H1 (cell line): Measurements from ENCODE around the gene GALNT18. TPM values are rescaled to one million over a fixed set of nuclear protein-coding genes. Genes with fewer than 3 reads are reported as not detected.

Source experiments
- CTCF ChIA-PET: fragments of 300-600 bp; sonication (Branson Sonifier 250); formaldehyde crosslinking; loops from one replicate; lab custom pipeline; 2021; ENCODE audit not compliant: partially characterized antibody; lab: Charles Lee
- POLR2A ChIA-PET: fragments of 300-600 bp; sonication (Branson Sonifier 250); formaldehyde crosslinking; loops from one replicate; lab custom pipeline; 2021; ENCODE audit warnings: inconsistent platforms; ENCODE audit not compliant: partially characterized antibody; lab: Charles Lee
- DNase-seq, 2 experiments: peaks; one replicate each; pipeline versions ENCODE4 v3.0.0 to v3.0.0-alpha.2; 2010 to 2022; ENCODE audit warnings: low spot score in 2 of 2, low read depth in 1 of 2, mixed read lengths in 1 of 2
- FAIRE-seq: peaks from 2 replicates; lab custom pipeline; 2011; peaks lifted over from hg19 to GRCh38; lab: Jason Lieb, UNC
- H2AFZ ChIP-seq: 2 replicates; pipeline ENCODE4 v1.8.1; 2012; ENCODE audit warnings: low read length, inconsistent platforms
- H2AK5ac ChIP-seq: 2 replicates; pipeline ENCODE4 v1.6.1; 2013; ENCODE audit warnings: low read depth, low read length
- H2BK120ac ChIP-seq: replicated peaks from 2 replicates; pipeline ENCODE3; 2013; ENCODE audit warnings: low read depth, low read length, inconsistent platforms
- H2BK12ac ChIP-seq: 2 replicates; pipeline ENCODE4 v1.6.1; 2013; ENCODE audit warnings: low read depth, low read length
- H2BK15ac ChIP-seq: 2 replicates; pipeline ENCODE4 v1.6.1; 2013; ENCODE audit warnings: low read length
- H2BK20ac ChIP-seq: 2 replicates; pipeline ENCODE4 v1.6.1; 2013; ENCODE audit warnings: low read length
- H2BK5ac ChIP-seq: 2 replicates; pipeline ENCODE4 v1.6.1; 2013; ENCODE audit warnings: low read depth, low read length
- H3K14ac ChIP-seq: 2 replicates; pipeline ENCODE4 v1.6.1; 2013; ENCODE audit warnings: inconsistent platforms; ENCODE audit not compliant: insufficient read length
- H3K18ac ChIP-seq: 2 replicates; pipeline ENCODE4 v1.6.1; 2013; ENCODE audit warnings: low read length; ENCODE audit errors: extremely low read depth
- H3K23ac ChIP-seq: 2 replicates; pipeline ENCODE4 v1.6.1; 2013; ENCODE audit warnings: inconsistent platforms; ENCODE audit not compliant: insufficient read length
- H3K23me2 ChIP-seq: 2 replicates; pipeline ENCODE4 v1.6.1; 2013; ENCODE audit warnings: low read depth, low read length
- H3K27ac ChIP-seq: 2 replicates; pipeline ENCODE4 v1.6.1; 2011; ENCODE audit warnings: low read depth, low read length, inconsistent platforms
- H3K27me3 ChIP-seq, 4 experiments: replicated peaks in 1 of 4; 1 replicate in 1 of 4; 2 replicates in 3 of 4; pipeline versions ENCODE4 v1.6.1 to v1.8.1; 2011 to 2013; ENCODE audit warnings: low read length in 3 of 4, mild to moderate bottlenecking in 3 of 4, inconsistent platforms in 2 of 4, mixed read lengths in 2 of 4, moderate library complexity in 1 of 4; ENCODE audit not compliant: control insufficient read depth in 3 of 4, insufficient read depth in 3 of 4; ENCODE audit errors: extremely low read depth in 1 of 4
- H3K36me3 ChIP-seq, 4 experiments: 2 replicates each; pipeline versions ENCODE4 v1.6.1 to v1.8.1; 2011 to 2013; ENCODE audit warnings: mild to moderate bottlenecking in 4 of 4, low read length in 3 of 4, moderate library complexity in 2 of 4, control low read depth in 1 of 4, inconsistent platforms in 1 of 4; ENCODE audit not compliant: insufficient read depth in 4 of 4, control insufficient read depth in 2 of 4
- H3K4ac ChIP-seq: replicated peaks from 2 replicates; pipeline ENCODE3; 2013; ENCODE audit warnings: low read length, low read depth, mixed read lengths, inconsistent platforms; ENCODE audit not compliant: insufficient read length
- H3K4me1 ChIP-seq, 4 experiments: replicated peaks in 1 of 4; 1 replicate in 1 of 4; 2 replicates in 3 of 4; pipeline versions ENCODE4 v1.6.1 to v1.8.1; 2011 to 2013; ENCODE audit warnings: low read length in 3 of 4, inconsistent platforms in 2 of 4, mixed read lengths in 1 of 4; ENCODE audit not compliant: insufficient read depth in 4 of 4, control insufficient read depth in 3 of 4
- H3K4me2 ChIP-seq, 2 experiments: 2 replicates each; pipeline versions ENCODE4 v1.6.1 to v1.8.1; 2011 to 2013; ENCODE audit warnings: low read depth in 2 of 2, low read length in 2 of 2, control low read depth in 1 of 2, inconsistent platforms in 1 of 2, mild to moderate bottlenecking in 1 of 2; ENCODE audit not compliant: insufficient read depth in 1 of 2
- H3K4me3 ChIP-seq, 4 experiments: fragments of 200-600, 300-600 bp in 1 of 4; sonication (generic), shearing (Covaris generic), sonication (Bioruptor Twin) in 1 of 4; 2 replicates each; pipeline versions ENCODE4 v1.5.1 to v1.8.1; 2011 to 2016; ENCODE audit warnings: low read length in 4 of 4, low read depth in 3 of 4, control low read depth in 2 of 4, inconsistent platforms in 2 of 4, mild to moderate bottlenecking in 2 of 4, mixed read lengths in 1 of 4, moderate library complexity in 1 of 4; ENCODE audit not compliant: insufficient read depth in 2 of 4; ENCODE audit errors: extremely low read depth in 1 of 4
- H3K56ac ChIP-seq: replicated peaks from 2 replicates; pipeline ENCODE3; 2013; ENCODE audit warnings: low read depth, mild to moderate bottlenecking, mixed read lengths, low read length, inconsistent platforms; ENCODE audit not compliant: insufficient read length
- H3K79me1 ChIP-seq: 2 replicates; pipeline ENCODE4 v1.6.1; 2013; ENCODE audit warnings: low read depth, low read length, control low read depth
- H3K79me2 ChIP-seq, 2 experiments: 2 replicates each; pipeline versions ENCODE4 v1.6.1 to v1.8.1; 2012 to 2013; ENCODE audit warnings: low read length in 2 of 2, mild to moderate bottlenecking in 2 of 2, inconsistent platforms in 1 of 2; ENCODE audit not compliant: insufficient read depth in 2 of 2, control insufficient read depth in 1 of 2
- H3K9ac ChIP-seq, 4 experiments: replicated peaks in 1 of 4; 1 replicate in 1 of 4; 2 replicates in 3 of 4; pipeline versions ENCODE4 v1.6.1 to v1.8.1; 2011 to 2013; ENCODE audit warnings: low read depth in 3 of 4, low read length in 3 of 4, control low read depth in 2 of 4, mild to moderate bottlenecking in 2 of 4, moderate library complexity in 2 of 4, inconsistent platforms in 1 of 4; ENCODE audit errors: extremely low read depth in 1 of 4
- H3K9me3 ChIP-seq, 2 experiments: 2 replicates each; pipeline versions ENCODE4 v1.6.1 to v1.8.1; 2012 to 2013; ENCODE audit warnings: mild to moderate bottlenecking in 2 of 2, moderate library complexity in 2 of 2, control low read depth in 1 of 2, inconsistent platforms in 1 of 2, low read depth in 1 of 2, low read length in 1 of 2, mixed read lengths in 1 of 2; ENCODE audit not compliant: insufficient read depth in 2 of 2
- H4K20me1 ChIP-seq, 2 experiments: replicated peaks in 1 of 2; 2 replicates each; pipeline versions ENCODE3 to v1.8.1; 2011 to 2013; ENCODE audit warnings: inconsistent platforms in 2 of 2, low read length in 2 of 2, mild to moderate bottlenecking in 1 of 2; ENCODE audit not compliant: insufficient read depth in 2 of 2, control insufficient read depth in 1 of 2
- H4K5ac ChIP-seq: 2 replicates; pipeline ENCODE4 v1.6.1; 2013; ENCODE audit warnings: low read length, low read depth, mixed read lengths, inconsistent platforms; ENCODE audit not compliant: insufficient read length
- H4K8ac ChIP-seq: 2 replicates; pipeline ENCODE4 v1.8.0; 2013; ENCODE audit warnings: mild to moderate bottlenecking, moderate library complexity, low read length, inconsistent platforms; ENCODE audit not compliant: insufficient read depth; ENCODE audit errors: extremely low read depth
- H4K91ac ChIP-seq: replicated peaks from 2 replicates; pipeline ENCODE3; 2013; ENCODE audit warnings: low read length, mixed read lengths, inconsistent platforms; ENCODE audit not compliant: insufficient read length
- ASH2L ChIP-seq: fragments of 200-600, 300-600 bp; sonication (generic); IDR thresholded peaks from one replicate; pipeline ENCODE4 v1.7.1; 2017; ENCODE audit warnings: low read length
- CEBPB ChIP-seq: IDR thresholded peaks from 2 replicates; pipeline ENCODE4 v1.6.1; 2012; ENCODE audit warnings: low read depth, low read length
- CTBP2 ChIP-seq: IDR thresholded peaks from 2 replicates; pipeline ENCODE4 v1.7.0; 2011; ENCODE audit warnings: borderline replicate concordance, mild to moderate bottlenecking, moderate library complexity, mixed read lengths, low read length; ENCODE audit not compliant: insufficient read depth, insufficient read length
- EZH2 ChIP-seq: fragments of 200-600 bp; sonication (generic); IDR thresholded peaks from 2 replicates; pipeline ENCODE4 v1.7.1; 2012; ENCODE audit warnings: low read depth, mild to moderate bottlenecking, moderate library complexity, low read length, inconsistent platforms; ENCODE audit not compliant: severe bottlenecking
- HDAC2 ChIP-seq, 2 experiments: fragments of 300-600 bp in 1 of 2; sonication (generic) in 1 of 2; IDR thresholded peaks; 2 replicates each; pipeline ENCODE4 v1.6.1; 2011 to 2012; ENCODE audit warnings: low read depth in 2 of 2, low read length in 2 of 2, mild to moderate bottlenecking in 2 of 2, moderate library complexity in 2 of 2, borderline replicate concordance in 1 of 2, inconsistent platforms in 1 of 2
- JUN ChIP-seq: IDR thresholded peaks from 2 replicates; pipeline ENCODE4 v1.6.1; 2011; ENCODE audit warnings: low read depth, mild to moderate bottlenecking, improper control_type of control experiment, low read length
- KDM4A ChIP-seq: IDR thresholded peaks from one replicate; pipeline ENCODE4 v1.7.1; 2012; ENCODE audit warnings: low read depth, mild to moderate bottlenecking, moderate library complexity, low read length, inconsistent platforms; ENCODE audit not compliant: severe bottlenecking
- POLR2AphosphoS5 ChIP-seq: IDR thresholded peaks from 2 replicates; pipeline ENCODE4 v1.6.1; 2011; ENCODE audit warnings: low read depth, low read length
- SAP30 ChIP-seq: fragments of 300-600 bp; sonication (generic); IDR thresholded peaks from 2 replicates; pipeline ENCODE4 v1.7.1; 2012; ENCODE audit warnings: low read length, moderate library complexity, mild to moderate bottlenecking, inconsistent platforms; ENCODE audit not compliant: insufficient read depth, insufficient replicate concordance
- SIN3A ChIP-seq, 2 experiments: IDR thresholded peaks in 1 of 2; conservative IDR thresholded peaks in 1 of 2; 2 replicates each; pipeline ENCODE4 v1.6.1; 2011 to 2012; ENCODE audit warnings: low read length in 2 of 2, improper control_type of control experiment in 1 of 2, low read depth in 1 of 2, mild to moderate bottlenecking in 1 of 2
- SP1 ChIP-seq: IDR thresholded peaks from 2 replicates; pipeline ENCODE4 v1.6.1; 2011; ENCODE audit warnings: low read depth, low read length
- TBP ChIP-seq: IDR thresholded peaks from 2 replicates; pipeline ENCODE4 v1.6.1; 2011; ENCODE audit warnings: low read depth, low read length, improper control_type of control experiment
- TEAD4 ChIP-seq: IDR thresholded peaks from 2 replicates; pipeline ENCODE4 v1.6.1; 2012; ENCODE audit warnings: low read depth, low read length, inconsistent platforms, mixed read lengths
- ZNF274 ChIP-seq: IDR thresholded peaks from 2 replicates; pipeline ENCODE4 v1.7.0; 2012; ENCODE audit warnings: low read length, borderline replicate concordance; ENCODE audit errors: extremely low read depth
- WGBS, 2 experiments: shearing (Covaris generic) in 1 of 2; methylation state at CpG; one replicate each; pipeline versions ENCODE4 v1.1.6 to v1.1.7; 2013 to 2015; ENCODE audit warnings: low lambda C conversion rate in 2 of 2, mixed read lengths in 2 of 2, inconsistent platforms in 1 of 2, low coverage in 1 of 2, missing lambda C conversion rate in 1 of 2; ENCODE audit not compliant: insufficient replicate concordance in 2 of 2, insufficient coverage in 1 of 2, insufficient read length in 1 of 2; ENCODE audit errors: extremely low coverage in 1 of 2, missing lambda C conversion rate in 1 of 2; 5-methylcytosine and 5-hydroxymethylcytosine counted together
- polyA plus RNA-seq, 7 experiments: library from polyadenylated mRNA; depleted of rRNA in 3 of 7; stranded (reverse) in 5 of 7; unstranded in 2 of 7; fragments of >200 nt in 5 of 7; fragments of 200-250 nt in 2 of 7; gene quantifications; 1 replicate in 5 of 7; 2 replicates in 1 of 7; 4 replicates in 1 of 7; pipeline versions ENCODE4 v1.2.1 to v1.2.3, GENCODE V29; 2011 to 2013; ENCODE audit warnings: missing spikeins in 2 of 7, mixed read lengths in 2 of 7
- total RNA-seq: library from RNA; stranded (reverse); fragmentation: NEBNext Ultra II Directional; extraction: Animal tissue kit (Norgen Biotek cat#: 25700); gene quantifications from 2 replicates; pipeline ENCODE4 v1.2.1, GENCODE V29; 2021

Gene GALNT18
- total and polyA plus RNA-seq, 2 of the 8 experiments (the other 6 are each of a cell fraction or from before 2014, with no cell fraction given) = 6.0 to 9.4 TPM

GRCh38 chr11:11425806-11426205 lies 196.0 kb downstream of the GALNT18 start:
- H3K27ac ChIP-seq = no peak overlapping the region
- H3K79me1 ChIP-seq = no peaks in the 10 kb centered on the region
- no peak overlapping the region for H2BK20ac ChIP-seq
- H2BK12ac ChIP-seq = no peak overlapping the region
- no peak overlapping the region for H4K91ac ChIP-seq
- peaks cover 0 to 9% (median 0%) of the 10 kb centered on the region in 4 experiments; a peak in 4 of 7 replicates for H3K4me1 ChIP-seq
- no peak overlapping the region for H4K8ac ChIP-seq
- no peaks in the 10 kb centered on the region for H3K23me2 ChIP-seq
- H3K23ac ChIP-seq = no peak overlapping the region
- ChIA-PET CTCF (interaction anchor here (0.6 to 2.1 kb wide), 5 partner anchors 9 to 362 kb away, joined by 3 to 7 read pairs (median 4); no protein-coding TSS in a partner anchor), POLR2A (no interaction called here)
- H3K9ac ChIP-seq = no peak overlapping the region
- H3K79me2 ChIP-seq = no peaks in the 10 kb centered on the region
- no peak overlapping the region for H3K4me2 ChIP-seq
- H3K27me3 ChIP-seq = no peaks in the 10 kb centered on the region
- H4K20me1 ChIP-seq = peaks cover 0 to 1% of the 10 kb centered on the region in 2 experiments
- H2BK120ac ChIP-seq = no peak overlapping the region
- H3K18ac ChIP-seq = no peak overlapping the region
- H3K36me3 ChIP-seq = no peaks in the 10 kb centered on the region
- H4K5ac ChIP-seq = no peak overlapping the region
- no peak overlapping the region for H3K14ac ChIP-seq
- no peak overlapping the region for H2AFZ ChIP-seq
- no peaks in the 10 kb centered on the region for H3K9me3 ChIP-seq
- no peak overlapping the region for H2AK5ac ChIP-seq
- FAIRE-seq (no peak), DNase-seq (no peak)
- H2BK5ac ChIP-seq = no peak overlapping the region
- no peak overlapping the region for H3K4ac ChIP-seq
- 82% methylated on average over 5 of the region's 5 CpGs; no CpG with 5 or more reads in 1 of the 2 experiments for WGBS, 2 experiments
- no peak overlapping the region for H2BK15ac ChIP-seq
- H3K4me3 ChIP-seq = no peak overlapping the region
- H3K56ac ChIP-seq = no peak overlapping the region
- no peak for TF ChIP-seq CTBP2
- TF ChIP-seq ZNF274 = no peak
- no peak for TF ChIP-seq HDAC2 (IDR thresholded peaks at IDR 0.05; ENCODE audit: borderline replicate concordance in 1 of 2, low read depth in 2 of 2, low read length in 2 of 2)
- no peak for TF ChIP-seq SAP30
- no peak for TF ChIP-seq EZH2
- TF ChIP-seq ASH2L = no peak
- no peak for TF ChIP-seq SIN3A (conservative IDR thresholded peaks at IDR 0.05 in 1 of 2, IDR thresholded peaks at IDR 0.05 in 1 of 2; ENCODE audit: low read depth in 1 of 2, low read length in 2 of 2)
- TF ChIP-seq CEBPB = no peak
- no peak for TF ChIP-seq TEAD4
- TF ChIP-seq POLR2AphosphoS5 = no peak
- TF ChIP-seq SP1 = no peak
- TF ChIP-seq KDM4A = no peak
- no peak for TF ChIP-seq TBP
- no peak for TF ChIP-seq JUN
